SK-N-SH treated with all-trans-retinoic acid at 6 μM for 48 hours (cell line): ENCODE results near the gene SLC25A3.

Source experiments
- BACH2 ChIP-seq: fragments of 250-450 bp; sonication (Bioruptor Pico); IDR thresholded peaks from 2 replicates; pipeline ENCODE4 v1.9.0; 2021; ENCODE audit warnings: mild to moderate bottlenecking, borderline replicate concordance
- CSDC2 ChIP-seq: fragments of 250-450 bp; sonication (Bioruptor Pico); IDR thresholded peaks from 2 replicates; pipeline ENCODE4 v1.5.0; 2020; ENCODE audit warnings: mild to moderate bottlenecking, moderate library complexity
- ESRRG ChIP-seq: fragments of 250-450 bp; sonication (Bioruptor Pico); IDR thresholded peaks from 2 replicates; pipeline ENCODE4 v1.6.1; 2021; ENCODE audit warnings: mild to moderate bottlenecking
- OSR1 ChIP-seq: fragments of 250-450 bp; sonication (Bioruptor Pico); IDR thresholded peaks from 2 replicates; pipeline ENCODE4 v1.8.0; 2022; ENCODE audit warnings: moderate library complexity, mild to moderate bottlenecking, inconsistent platforms
- PPARA ChIP-seq: fragments of 250-450 bp; sonication (Bioruptor Pico); IDR thresholded peaks from 2 replicates; pipeline ENCODE4 v1.5.0; 2020; ENCODE audit warnings: mild to moderate bottlenecking, borderline replicate concordance
- ZC3H10 ChIP-seq: fragments of 250-450 bp; sonication (Bioruptor Pico); IDR thresholded peaks from 2 replicates; pipeline ENCODE4 v1.5.1; 2021; ENCODE audit warnings: mild to moderate bottlenecking, moderate library complexity
- ZFP30 ChIP-seq: fragments of 450-650 bp; formaldehyde crosslinking; IDR thresholded peaks from 2 replicates; pipeline ENCODE4 v1.5.0; 2022; ENCODE audit warnings: mild to moderate bottlenecking, moderate library complexity
- ZNF8 ChIP-seq: fragments of 450-650 bp; formaldehyde crosslinking; IDR thresholded peaks from 2 replicates; pipeline ENCODE4 v1.5.0; 2020; ENCODE audit warnings: mild to moderate bottlenecking, moderate library complexity
- TF ChIP-seq, protein P1 (sequence below): fragments of 250-450 bp; sonication (Bioruptor Pico); IDR thresholded peaks from 2 replicates; pipeline ENCODE4 v1.8.0; 2021; ENCODE audit warnings: low read depth, mild to moderate bottlenecking, moderate library complexity, borderline replicate concordance
- TF ChIP-seq, protein P2 (sequence below): fragments of 250-450 bp; sonication (Bioruptor Pico); IDR thresholded peaks from 2 replicates; pipeline ENCODE4 v1.5.1; 2021; ENCODE audit warnings: mild to moderate bottlenecking, moderate library complexity
- TF ChIP-seq, protein P3 (sequence below): fragments of 250-450 bp; sonication (Bioruptor Pico); IDR thresholded peaks from 2 replicates; pipeline ENCODE4 v1.5.0; 2020; ENCODE audit warnings: mild to moderate bottlenecking, moderate library complexity
- TF ChIP-seq, protein P4 (sequence below): fragments of 250-450 bp; sonication (Bioruptor Pico); IDR thresholded peaks from 2 replicates; pipeline ENCODE4 v1.5.1; 2020; ENCODE audit warnings: low read depth, mild to moderate bottlenecking, moderate library complexity
- TF ChIP-seq, protein P5 (sequence below): fragments of 250-450 bp; sonication (Bioruptor Pico); IDR thresholded peaks from 2 replicates; pipeline ENCODE4 v1.8.0; 2020; ENCODE audit warnings: mild to moderate bottlenecking, moderate library complexity, borderline replicate concordance

DNA sequence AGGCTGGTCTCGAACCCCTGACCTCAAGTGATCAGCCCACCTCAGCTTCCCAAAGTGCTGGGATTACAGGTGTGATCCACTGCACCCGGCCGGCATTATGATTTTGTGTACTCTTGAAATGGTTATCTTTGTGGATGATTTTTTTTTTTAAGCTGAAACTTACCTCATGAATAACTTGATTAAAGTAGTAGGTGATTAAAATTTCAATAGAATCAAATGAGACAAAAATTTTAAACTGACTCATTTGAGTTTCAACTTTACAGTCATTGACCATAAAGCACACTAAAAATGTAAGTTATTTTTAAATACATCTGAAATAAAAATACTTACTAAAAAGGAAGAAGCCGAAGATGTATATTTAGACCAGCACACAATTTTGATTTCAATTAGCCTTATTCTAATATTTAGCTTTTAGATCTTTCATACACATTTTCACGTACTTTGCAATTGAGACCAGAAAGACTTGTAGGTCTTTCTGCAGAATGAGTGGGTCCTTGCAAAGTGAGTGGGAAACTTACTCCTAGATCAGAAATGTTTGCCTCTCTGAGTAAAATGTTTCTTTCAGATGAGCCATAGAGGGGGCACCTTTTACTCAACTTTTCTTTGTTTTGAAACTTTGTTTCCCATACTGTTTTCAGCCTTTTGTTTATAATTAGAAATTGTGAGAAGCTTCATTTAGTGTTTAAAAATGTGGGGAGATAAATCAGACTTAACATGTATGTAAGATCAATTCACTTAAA, 43.9 kb upstream of the SLC25A3 start:
- TF ChIP-seq, protein P1, sequence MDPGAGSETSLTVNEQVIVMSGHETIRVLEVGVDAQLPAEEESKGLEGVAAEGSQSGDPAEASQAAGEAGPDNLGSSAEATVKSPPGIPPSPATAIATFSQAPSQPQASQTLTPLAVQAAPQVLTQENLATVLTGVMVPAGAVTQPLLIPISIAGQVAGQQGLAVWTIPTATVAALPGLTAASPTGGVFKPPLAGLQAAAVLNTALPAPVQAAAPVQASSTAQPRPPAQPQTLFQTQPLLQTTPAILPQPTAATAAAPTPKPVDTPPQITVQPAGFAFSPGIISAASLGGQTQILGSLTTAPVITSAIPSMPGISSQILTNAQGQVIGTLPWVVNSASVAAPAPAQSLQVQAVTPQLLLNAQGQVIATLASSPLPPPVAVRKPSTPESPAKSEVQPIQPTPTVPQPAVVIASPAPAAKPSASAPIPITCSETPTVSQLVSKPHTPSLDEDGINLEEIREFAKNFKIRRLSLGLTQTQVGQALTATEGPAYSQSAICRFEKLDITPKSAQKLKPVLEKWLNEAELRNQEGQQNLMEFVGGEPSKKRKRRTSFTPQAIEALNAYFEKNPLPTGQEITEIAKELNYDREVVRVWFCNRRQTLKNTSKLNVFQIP (CRISPR knock-in tag): no peak
- TF ChIP-seq ZFP30 (CRISPR knock-in tag): no peak
- TF ChIP-seq BACH2 (CRISPR knock-in tag): no peak
- TF ChIP-seq, protein P2, sequence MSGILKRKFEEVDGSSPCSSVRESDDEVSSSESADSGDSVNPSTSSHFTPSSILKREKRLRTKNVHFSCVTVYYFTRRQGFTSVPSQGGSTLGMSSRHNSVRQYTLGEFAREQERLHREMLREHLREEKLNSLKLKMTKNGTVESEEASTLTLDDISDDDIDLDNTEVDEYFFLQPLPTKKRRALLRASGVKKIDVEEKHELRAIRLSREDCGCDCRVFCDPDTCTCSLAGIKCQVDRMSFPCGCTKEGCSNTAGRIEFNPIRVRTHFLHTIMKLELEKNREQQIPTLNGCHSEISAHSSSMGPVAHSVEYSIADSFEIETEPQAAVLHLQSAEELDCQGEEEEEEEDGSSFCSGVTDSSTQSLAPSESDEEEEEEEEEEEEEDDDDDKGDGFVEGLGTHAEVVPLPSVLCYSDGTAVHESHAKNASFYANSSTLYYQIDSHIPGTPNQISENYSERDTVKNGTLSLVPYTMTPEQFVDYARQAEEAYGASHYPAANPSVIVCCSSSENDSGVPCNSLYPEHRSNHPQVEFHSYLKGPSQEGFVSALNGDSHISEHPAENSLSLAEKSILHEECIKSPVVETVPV (CRISPR knock-in tag): no peak
- no peak for TF ChIP-seq ZC3H10 (CRISPR knock-in tag)
- TF ChIP-seq PPARA (CRISPR knock-in tag): no peak
- no peak for TF ChIP-seq ZNF8 (CRISPR knock-in tag)
- TF ChIP-seq OSR1: no peak
- no peak for TF ChIP-seq ESRRG
- TF ChIP-seq, protein P3, sequence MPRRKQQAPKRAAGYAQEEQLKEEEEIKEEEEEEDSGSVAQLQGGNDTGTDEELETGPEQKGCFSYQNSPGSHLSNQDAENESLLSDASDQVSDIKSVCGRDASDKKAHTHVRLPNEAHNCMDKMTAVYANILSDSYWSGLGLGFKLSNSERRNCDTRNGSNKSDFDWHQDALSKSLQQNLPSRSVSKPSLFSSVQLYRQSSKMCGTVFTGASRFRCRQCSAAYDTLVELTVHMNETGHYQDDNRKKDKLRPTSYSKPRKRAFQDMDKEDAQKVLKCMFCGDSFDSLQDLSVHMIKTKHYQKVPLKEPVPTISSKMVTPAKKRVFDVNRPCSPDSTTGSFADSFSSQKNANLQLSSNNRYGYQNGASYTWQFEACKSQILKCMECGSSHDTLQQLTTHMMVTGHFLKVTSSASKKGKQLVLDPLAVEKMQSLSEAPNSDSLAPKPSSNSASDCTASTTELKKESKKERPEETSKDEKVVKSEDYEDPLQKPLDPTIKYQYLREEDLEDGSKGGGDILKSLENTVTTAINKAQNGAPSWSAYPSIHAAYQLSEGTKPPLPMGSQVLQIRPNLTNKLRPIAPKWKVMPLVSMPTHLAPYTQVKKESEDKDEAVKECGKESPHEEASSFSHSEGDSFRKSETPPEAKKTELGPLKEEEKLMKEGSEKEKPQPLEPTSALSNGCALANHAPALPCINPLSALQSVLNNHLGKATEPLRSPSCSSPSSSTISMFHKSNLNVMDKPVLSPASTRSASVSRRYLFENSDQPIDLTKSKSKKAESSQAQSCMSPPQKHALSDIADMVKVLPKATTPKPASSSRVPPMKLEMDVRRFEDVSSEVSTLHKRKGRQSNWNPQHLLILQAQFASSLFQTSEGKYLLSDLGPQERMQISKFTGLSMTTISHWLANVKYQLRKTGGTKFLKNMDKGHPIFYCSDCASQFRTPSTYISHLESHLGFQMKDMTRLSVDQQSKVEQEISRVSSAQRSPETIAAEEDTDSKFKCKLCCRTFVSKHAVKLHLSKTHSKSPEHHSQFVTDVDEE (CRISPR knock-in tag): no peak
- TF ChIP-seq, protein P4, sequence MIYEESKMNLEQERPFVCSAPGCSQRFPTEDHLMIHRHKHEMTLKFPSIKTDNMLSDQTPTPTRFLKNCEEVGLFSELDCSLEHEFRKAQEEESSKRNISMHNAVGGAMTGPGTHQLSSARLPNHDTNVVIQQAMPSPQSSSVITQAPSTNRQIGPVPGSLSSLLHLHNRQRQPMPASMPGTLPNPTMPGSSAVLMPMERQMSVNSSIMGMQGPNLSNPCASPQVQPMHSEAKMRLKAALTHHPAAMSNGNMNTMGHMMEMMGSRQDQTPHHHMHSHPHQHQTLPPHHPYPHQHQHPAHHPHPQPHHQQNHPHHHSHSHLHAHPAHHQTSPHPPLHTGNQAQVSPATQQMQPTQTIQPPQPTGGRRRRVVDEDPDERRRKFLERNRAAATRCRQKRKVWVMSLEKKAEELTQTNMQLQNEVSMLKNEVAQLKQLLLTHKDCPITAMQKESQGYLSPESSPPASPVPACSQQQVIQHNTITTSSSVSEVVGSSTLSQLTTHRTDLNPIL (CRISPR knock-in tag): no peak
- TF ChIP-seq CSDC2: no peak
- TF ChIP-seq, protein P5, sequence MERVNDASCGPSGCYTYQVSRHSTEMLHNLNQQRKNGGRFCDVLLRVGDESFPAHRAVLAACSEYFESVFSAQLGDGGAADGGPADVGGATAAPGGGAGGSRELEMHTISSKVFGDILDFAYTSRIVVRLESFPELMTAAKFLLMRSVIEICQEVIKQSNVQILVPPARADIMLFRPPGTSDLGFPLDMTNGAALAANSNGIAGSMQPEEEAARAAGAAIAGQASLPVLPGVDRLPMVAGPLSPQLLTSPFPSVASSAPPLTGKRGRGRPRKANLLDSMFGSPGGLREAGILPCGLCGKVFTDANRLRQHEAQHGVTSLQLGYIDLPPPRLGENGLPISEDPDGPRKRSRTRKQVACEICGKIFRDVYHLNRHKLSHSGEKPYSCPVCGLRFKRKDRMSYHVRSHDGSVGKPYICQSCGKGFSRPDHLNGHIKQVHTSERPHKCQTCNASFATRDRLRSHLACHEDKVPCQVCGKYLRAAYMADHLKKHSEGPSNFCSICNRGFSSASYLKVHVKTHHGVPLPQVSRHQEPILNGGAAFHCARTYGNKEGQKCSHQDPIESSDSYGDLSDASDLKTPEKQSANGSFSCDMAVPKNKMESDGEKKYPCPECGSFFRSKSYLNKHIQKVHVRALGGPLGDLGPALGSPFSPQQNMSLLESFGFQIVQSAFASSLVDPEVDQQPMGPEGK: no peak
